Fibroblast of peridontal ligament (primary cell): ENCODE results near the gene KRTAP10-2.

Experiments
- DNase-seq: peaks from one replicate; pipeline ENCODE4 v3.0.0-alpha.2; 2010; ENCODE audit errors: extremely low read depth

The KRTAP10-2 gene

DNA sequence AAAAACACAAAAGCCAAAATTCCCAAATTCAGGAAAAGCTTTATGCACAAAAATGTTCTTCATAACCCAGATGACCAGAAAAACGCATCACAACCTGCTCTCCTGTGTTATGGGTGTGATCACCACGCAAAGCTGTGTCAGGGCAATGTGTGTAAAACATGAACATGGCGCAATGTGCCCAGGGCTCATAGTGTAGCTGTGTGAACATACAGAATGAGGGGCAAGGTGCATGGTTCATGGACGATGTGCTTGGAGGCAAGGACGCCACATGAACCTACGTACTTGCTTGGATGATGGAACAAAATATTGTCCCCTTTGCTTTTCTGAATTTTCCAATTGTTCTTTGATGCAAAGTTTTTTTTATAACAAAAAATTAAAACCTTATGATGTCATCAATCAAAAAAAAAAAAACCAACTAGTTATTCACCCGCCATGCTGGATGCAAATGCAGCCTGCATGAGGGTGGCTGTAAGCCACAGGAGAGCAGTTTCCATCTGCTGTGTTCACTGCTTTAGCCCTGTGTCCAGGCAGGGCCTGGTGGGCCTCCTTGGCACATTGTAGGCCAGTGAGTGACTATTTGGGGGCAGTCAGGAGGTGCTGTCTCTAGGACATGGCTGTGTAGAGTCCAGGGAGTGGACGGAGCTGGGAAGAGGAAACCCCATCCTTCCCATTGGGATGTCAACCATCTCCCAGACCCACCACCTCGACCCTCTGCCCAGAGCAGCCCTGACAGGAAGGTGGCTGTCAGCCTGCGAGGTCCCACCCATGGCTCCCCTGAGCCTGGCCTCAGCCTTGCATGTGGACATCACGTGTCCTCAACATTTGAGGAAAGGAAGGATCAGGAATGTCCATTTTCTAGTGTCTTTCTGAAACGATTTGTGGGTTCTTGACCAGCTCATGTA lies 25.0 kb downstream of the KRTAP10-2 start:
- no peak for DNase-seq

DNA sequence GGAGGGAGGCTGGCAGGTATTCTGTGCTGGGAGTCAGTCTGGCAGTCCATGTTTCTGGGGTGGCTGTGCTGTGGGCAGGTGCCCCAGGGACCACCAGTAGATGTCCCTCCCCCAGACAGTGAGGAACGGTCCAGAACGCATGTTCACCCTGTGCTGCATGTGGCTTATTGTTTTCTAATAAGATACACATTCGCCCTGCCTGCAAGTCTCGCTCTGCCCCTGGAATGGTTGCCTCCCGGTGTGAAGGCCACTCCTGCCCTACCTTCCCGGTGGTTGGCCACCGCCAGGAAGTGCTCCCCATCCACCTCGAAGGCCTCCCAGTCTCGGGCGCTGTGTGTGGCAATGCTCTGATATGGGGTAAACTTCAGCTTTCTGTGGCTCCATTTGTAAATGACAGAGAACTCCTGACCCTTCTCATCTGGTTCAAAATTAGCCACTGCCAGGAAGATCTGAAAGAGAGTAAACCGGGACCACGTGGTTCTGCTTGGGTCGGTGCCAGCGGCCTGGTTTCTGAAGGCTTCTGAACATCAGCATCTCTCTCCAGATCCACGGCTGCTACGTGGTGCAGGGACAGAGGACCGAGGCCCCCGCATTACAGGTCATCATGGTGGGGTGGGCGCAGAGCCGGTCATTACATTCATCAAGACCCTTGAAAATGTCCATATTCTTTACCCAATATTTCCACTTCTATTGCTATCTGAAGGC lies 25.8 kb downstream of the KRTAP10-2 start:
- no peak for DNase-seq

GRCh38 chr21:44524414-44525371 lies 26.6 kb downstream of the KRTAP10-2 start:
- DNase-seq, result no peak

DNA sequence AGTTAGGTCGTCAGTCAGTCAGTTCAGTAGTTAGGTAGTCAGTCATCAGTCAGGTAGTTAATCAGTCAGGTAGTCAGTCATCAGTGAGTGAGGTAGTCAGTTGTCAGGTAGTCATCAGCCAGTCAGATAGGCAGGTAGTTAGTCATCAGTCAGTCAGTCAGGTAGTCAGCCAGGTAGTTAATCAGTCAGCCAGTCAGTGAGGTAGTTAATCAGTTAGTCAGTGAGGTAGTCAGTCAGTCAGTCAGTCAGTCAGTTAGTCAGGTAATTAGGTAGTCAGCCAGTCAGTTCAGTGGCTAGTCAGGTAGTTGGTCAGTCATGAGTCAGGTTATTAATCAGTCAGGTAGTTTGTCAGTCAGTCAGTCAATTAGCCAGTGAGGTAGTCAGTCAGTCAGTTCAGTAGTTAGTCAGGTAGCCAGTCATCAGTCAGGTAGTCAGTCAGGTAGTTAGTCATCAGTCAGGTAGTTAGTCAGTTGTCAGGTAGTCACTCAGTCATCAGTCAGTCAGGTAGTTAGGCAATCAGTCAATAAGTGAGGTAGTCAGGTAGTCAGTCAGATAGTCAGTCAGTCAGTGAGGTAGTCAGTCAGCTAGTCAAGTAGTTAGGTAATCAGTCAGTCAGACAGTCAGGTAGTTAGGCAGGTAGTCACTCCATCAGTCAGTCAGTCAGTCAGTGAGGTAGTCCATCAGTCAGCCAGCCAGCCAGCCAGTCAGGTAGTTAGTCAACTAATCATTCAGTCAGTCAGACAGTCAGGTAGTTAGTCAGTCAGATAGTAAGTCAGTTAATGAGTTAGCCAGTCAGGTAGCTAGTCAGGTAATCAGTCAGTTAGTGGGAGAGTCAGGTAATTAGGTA lies 27.5 kb downstream of the KRTAP10-2 start:
- no peak for DNase-seq

GRCh38 chr21:44522753-44523204 lies 28.5 kb downstream of the KRTAP10-2 start:
- DNase-seq, result no peak

DNA sequence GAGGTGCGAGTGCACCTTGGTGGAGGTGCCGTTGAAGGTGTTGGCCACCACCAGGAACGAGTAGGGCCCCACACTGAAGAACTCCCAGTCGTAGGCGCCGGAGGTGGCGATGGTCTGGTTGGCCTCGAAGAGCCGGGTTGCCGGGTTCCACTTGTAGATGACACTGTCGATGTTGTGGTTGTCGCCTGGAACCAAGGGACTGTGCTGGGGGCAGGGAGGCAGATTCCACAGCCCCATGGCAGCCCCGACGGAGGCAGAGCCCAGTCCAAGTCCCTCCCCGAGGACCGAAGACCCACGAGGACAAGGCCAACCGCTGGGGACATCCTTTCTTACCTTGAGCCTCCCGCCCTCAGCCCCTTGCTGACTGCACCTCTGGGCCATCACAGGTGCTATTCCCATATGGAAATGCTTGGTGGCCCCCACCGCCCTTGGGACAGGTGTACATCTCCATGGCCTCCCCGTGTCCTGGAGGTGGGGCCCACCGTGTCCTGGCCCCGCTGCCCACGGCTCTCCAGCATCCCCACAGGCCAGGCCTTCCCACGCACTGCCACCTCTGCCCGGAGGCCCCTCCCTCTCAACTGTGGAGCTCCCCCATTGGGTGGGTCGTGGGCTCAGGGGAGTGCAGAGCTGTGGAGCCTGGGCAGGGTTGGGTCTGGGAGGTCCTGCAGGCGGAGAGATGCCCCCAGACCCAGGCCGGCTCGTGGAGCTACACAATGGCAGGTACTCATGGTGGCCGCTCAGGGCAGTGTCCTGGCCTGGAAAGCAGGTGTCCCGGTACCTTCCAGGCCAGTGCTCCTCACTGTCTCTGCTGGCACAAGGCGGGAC lies 29.2 kb downstream of the KRTAP10-2 start:
- DNase-seq, result no peak

GRCh38 chr21:44521301-44521927 lies 29.9 kb downstream of the KRTAP10-2 start:
- DNase-seq, result no peak

- no peak for DNase-seq
Measured at GRCh38 chr21:44520326-44521300, 30.7 kb downstream of the KRTAP10-2 start.

GRCh38 chr21:44519346-44520325 lies 31.7 kb downstream of the KRTAP10-2 start:
- DNase-seq, result no peak

DNA sequence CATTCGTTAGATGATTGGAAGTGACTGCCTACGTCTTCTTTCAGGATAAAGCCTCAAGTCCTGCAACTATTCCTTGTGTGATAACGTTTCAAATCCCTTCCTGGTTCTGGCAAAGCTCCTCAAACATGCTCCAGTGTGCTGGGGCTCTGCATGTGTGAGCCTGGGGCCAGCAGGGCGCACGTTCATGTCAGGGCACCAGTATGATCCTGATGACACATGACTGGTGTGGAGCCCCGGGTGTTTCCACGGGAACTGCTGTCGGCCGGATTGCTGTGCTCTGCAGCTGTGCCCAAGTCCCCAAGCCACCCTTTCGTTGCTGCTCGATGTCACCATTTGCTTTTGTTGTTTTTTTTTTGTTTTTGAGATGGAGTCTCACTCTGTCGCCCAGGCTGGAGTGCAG lies 32.6 kb downstream of the KRTAP10-2 start:
- DNase-seq, result no peak

DNA sequence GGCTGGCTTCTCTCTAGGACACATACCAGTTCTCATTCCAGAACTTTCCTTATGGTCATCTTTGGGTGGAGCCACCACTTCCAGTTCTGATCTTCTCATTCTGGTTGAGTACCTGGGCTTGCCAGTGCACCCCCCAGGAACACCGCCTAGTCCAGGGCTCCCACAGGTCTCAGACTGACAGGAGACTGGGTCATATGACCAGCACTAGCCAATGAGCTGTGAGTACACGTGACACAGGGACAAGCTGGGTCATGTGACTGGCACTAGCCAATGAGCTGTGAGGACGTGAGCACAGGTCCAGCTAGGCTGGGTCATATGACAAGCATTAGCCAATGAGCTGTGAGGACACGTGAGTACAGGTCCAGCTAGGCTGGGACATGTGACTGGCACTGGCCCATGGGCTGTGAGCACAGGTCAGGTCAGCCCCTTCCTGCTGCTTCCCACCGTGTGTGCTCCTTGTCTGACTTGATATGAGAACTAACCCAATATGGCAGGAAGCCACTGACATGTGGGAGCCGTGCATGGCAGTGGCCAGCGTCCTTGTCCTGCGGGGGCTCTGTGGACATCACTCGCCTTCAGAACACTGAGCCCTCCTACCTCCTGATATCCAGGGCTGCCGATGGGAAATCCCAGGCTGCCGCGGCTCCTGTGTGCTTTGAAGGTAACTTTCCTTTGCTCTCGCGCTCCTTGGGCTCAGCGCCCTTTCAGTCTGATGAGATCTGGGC lies 34.0 kb downstream of the KRTAP10-2 start:
- no peak for DNase-seq

DNA sequence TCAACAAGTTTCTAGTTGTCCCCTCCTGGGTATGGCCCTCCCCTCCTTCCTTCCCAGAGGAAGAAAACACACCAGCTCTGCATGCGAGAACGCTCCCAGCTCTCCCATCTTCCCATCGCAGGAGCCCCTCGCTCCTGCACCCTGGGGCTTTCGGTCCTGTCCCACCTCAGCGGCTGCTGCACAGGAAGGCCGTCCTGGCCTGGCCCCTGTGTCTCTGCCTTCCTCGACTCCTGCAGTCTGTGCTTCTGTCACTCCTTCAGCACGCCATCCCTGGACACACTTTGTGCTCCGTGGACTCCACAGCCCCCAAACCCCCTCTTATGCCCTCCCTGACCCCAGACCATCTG lies 34.5 kb downstream of the KRTAP10-2 start:
- DNase-seq, result no peak

- DNase-seq, result no peak
Measured at GRCh38 chr21:44516342-44516741, 35.0 kb downstream of the KRTAP10-2 start.

DNA sequence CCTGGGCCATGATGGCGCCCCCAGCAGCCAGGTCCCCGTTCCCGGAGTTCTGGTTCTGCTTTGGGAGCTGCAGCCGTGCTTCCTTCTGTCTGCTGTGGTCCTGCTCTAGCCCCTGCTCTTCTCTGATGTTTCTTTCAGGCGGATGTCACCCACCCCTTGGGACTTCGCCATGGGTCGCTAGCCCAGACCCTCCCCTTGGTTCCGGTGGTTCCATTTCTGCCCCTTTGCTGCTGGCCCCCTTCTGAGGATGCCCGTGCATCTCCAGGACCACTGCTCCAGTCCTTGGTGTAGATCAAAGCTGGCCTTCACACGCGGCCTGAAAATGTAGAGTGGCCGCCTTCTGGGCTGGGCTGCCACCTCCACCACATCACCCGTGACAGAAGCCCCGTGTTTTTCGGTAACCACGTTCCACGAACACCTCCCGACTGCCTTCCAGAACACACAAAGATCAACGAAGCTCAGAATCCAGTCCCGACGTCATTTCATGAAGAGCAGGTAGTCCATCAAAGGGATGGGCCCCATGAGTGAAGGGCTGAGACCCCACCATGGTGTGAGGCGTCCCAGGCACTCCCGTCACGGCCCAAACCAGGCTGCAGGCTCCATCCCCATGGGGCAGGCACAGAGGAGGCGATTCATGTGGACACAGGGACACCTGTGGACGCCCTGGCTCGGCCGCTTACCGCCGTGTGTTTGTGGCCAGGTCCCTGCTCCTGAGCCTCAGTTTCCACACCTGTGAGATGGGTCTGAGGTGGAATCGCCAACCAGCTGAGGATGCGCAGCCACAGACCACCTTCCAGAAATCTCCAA lies 35.7 kb downstream of the KRTAP10-2 start:
- DNase-seq, result no peak

GRCh38 chr21:44514746-44515358 lies 36.5 kb downstream of the KRTAP10-2 start:
- DNase-seq, result no peak
